ENCODE measurements around the gene HAND2. TPM values are rescaled to one million over a fixed set of nuclear protein-coding genes. Genes with fewer than 3 reads are reported as not detected.

The HAND2 gene
- polyA plus RNA-seq, 3 donors = 0.06 to 0.36 TPM; not detected in 1

GRCh38 chr4:173522160-173522950, 7.7 kb downstream of the HAND2 start:
- DNase-seq (ENCODE audit: low read depth in 3 of 3, low spot score in 2 of 3) = no peak

- no peak for DNase-seq (ENCODE audit: low read depth in 3 of 3, low spot score in 2 of 3)
Observed at GRCh38 chr4:173521467-173522159, 8.4 kb downstream of the HAND2 start.

- DNase-seq (ENCODE audit: low read depth in 3 of 3, low spot score in 2 of 3) = no peak
Observed at GRCh38 chr4:173520921-173521466, 9.0 kb downstream of the HAND2 start.

GRCh38 chr4:173519111-173520101, 10.6 kb downstream of the HAND2 start:
- no peak for DNase-seq (ENCODE audit: low read depth in 3 of 3, low spot score in 2 of 3)

- DNase-seq (ENCODE audit: low read depth in 3 of 3, low spot score in 2 of 3) = no peak
Observed at GRCh38 chr4:173518425-173519102, 11.5 kb downstream of the HAND2 start.

GRCh38 chr4:173517781-173518424, 12.1 kb downstream of the HAND2 start:
- no peak for DNase-seq (ENCODE audit: low read depth in 3 of 3, low spot score in 2 of 3)

GRCh38 chr4:173516621-173517524, 13.2 kb downstream of the HAND2 start:
- no peak for DNase-seq (ENCODE audit: low read depth in 3 of 3, low spot score in 2 of 3)

GRCh38 chr4:173515458-173515857, 14.6 kb downstream of the HAND2 start:
- DNase-seq (ENCODE audit: low read depth in 3 of 3, low spot score in 2 of 3) = no peak

GRCh38 chr4:173514641-173515217, 15.3 kb downstream of the HAND2 start:
- no peak for DNase-seq (ENCODE audit: low read depth in 3 of 3, low spot score in 2 of 3)

GRCh38 chr4:173513651-173514050, 16.4 kb downstream of the HAND2 start:
- DNase-seq (ENCODE audit: low read depth in 3 of 3, low spot score in 2 of 3) = no peak

- DNase-seq (ENCODE audit: low read depth in 3 of 3, low spot score in 2 of 3) = no peak
Observed at GRCh38 chr4:173511787-173512361, 18.2 kb downstream of the HAND2 start.

GRCh38 chr4:173509036-173510001, 20.7 kb downstream of the HAND2 start:
- DNase-seq (ENCODE audit: low read depth in 3 of 3, low spot score in 2 of 3) = no peak

GRCh38 chr4:173508386-173509035, 21.5 kb downstream of the HAND2 start:
- DNase-seq (ENCODE audit: low read depth in 3 of 3, low spot score in 2 of 3) = no peak

GRCh38 chr4:173507471-173508385, 22.3 kb downstream of the HAND2 start:
- DNase-seq (ENCODE audit: low read depth in 3 of 3, low spot score in 2 of 3) = no peak

GRCh38 chr4:173506597-173507211, 23.3 kb downstream of the HAND2 start:
- DNase-seq (ENCODE audit: low read depth in 3 of 3, low spot score in 2 of 3) = no peak

Data from right renal cortex interstitium (tissue), 3 donors.